ENCODE data around the gene OVCA2. TPM values are rescaled to one million over a fixed set of nuclear protein-coding genes. Genes with fewer than 3 reads are reported as not detected.

Gene OVCA2
- total and polyA plus RNA-seq, 8 donors: 3.1 to 83.4 (median 31.9) TPM; not detected in 1

DNA sequence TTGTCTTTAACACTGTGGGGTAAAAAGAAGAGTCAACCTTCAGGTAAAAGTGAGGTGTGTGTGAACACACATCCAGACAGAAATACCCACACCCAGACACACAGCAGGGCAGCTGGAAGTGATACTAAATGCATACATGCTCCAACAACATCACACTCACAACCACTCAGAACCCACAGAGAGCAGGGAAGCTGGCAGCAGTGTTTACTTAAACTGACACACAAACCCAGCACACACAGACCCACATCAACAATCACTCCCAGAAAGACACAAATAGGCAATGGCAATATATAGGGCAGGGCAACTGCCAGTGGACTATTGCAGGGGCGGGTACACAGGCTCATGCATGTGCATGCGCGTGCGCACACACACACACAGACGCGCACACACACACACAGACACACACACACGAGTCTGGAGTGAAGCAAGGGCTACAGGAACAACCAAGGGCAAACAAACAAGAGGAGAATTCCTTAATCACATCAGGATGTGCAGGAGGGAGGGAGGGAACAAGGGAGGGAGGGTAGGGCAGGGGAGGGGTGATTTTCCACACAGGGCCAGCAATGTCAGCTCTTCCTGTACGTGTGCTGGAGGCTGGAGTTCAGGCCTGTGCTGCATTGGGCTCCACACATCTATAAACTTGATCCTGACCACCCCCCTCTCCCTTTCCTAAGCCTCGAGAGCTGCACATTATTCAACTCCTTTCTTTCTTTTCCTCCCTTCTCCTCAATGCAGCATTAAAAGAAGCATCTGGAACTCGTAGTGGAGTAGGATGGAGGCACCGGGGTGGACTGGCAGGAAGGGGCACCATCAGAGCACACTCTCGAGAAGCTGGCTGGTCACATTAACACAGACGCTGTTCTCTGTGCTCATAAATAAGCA is 43.2 kb downstream of the OVCA2 start:
- H3K27ac ChIP-seq: peak overlapping the region; percentile 50 to 92 (median 82)
- peak in 1 of 2 donors; percentile 90 for DNase-seq
- H3K4me1 ChIP-seq: peaks cover 59 to 73% (median 70%) of the 10 kb centered on the region in 4 donors
- peaks cover 14 to 48% (median 28%) of the 10 kb centered on the region in 4 donors for H3K36me3 ChIP-seq
- no peak overlapping the region for H3K4me3 ChIP-seq
- intact Hi-C loops (cut with DNase I; ENCODE audit: low total_unique reads): no loop called here
- TF ChIP-seq, protein P1, sequence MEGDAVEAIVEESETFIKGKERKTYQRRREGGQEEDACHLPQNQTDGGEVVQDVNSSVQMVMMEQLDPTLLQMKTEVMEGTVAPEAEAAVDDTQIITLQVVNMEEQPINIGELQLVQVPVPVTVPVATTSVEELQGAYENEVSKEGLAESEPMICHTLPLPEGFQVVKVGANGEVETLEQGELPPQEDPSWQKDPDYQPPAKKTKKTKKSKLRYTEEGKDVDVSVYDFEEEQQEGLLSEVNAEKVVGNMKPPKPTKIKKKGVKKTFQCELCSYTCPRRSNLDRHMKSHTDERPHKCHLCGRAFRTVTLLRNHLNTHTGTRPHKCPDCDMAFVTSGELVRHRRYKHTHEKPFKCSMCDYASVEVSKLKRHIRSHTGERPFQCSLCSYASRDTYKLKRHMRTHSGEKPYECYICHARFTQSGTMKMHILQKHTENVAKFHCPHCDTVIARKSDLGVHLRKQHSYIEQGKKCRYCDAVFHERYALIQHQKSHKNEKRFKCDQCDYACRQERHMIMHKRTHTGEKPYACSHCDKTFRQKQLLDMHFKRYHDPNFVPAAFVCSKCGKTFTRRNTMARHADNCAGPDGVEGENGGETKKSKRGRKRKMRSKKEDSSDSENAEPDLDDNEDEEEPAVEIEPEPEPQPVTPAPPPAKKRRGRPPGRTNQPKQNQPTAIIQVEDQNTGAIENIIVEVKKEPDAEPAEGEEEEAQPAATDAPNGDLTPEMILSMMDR (IDR thresholded peaks at IDR 0.05): no peak
- no peak for TF ChIP-seq POLR2A (IDR thresholded peaks at IDR 0.05)
- TF ChIP-seq POLR2AphosphoS5 (IDR thresholded peaks at IDR 0.05): peak in 2 of 3 donors; percentile 14 to 32
- 53 to 61% (median 54%) methylated on average over 13 of the region's 13 CpGs for WGBS, 5 donors
- H3K9me3 ChIP-seq: no peaks in the 10 kb centered on the region
- H3K27me3 ChIP-seq: no peaks in the 10 kb centered on the region

DNA sequence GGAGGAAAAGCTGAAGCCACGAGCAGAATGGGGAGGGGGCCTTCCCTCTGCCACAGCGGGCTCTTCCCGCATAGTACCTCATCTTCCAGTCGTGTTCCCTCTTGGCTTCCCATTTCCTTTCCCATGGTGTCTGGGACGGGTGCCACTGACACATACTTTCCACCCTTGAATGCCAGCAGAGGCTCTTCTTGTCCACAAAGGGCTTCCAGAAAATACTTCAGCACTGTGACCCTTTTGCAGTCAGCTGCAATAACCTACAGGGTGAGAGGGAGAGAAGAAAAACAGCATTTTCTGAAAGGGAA is 43.8 kb downstream of the OVCA2 start:
- Histone ChIP-seq H3K27me3 (no peaks in the 10 kb centered on the region), H3K4me3 (no peak overlapping the region), H3K9me3 (no peaks in the 10 kb centered on the region), H3K4me1 (peaks cover 65 to 79% (median 75%) of the 10 kb centered on the region in 4 donors), H3K27ac (peak overlapping the region; percentile 6 to 92 (median 82)), H3K36me3 (peaks cover 11 to 42% (median 22%) of the 10 kb centered on the region in 4 donors)
- WGBS, 5 donors: 43 to 67% (median 58%) methylated on average over 5 of the region's 5 CpGs
- TF ChIP-seq POLR2A (IDR thresholded peaks at IDR 0.05): no peak
- TF ChIP-seq POLR2AphosphoS5 (IDR thresholded peaks at IDR 0.05): peak in 2 of 3 donors; percentile 10 to 32
- intact Hi-C loops (cut with DNase I; ENCODE audit: low total_unique reads): no loop called here
- peak in 1 of 2 donors; percentile 73 for DNase-seq

DNA sequence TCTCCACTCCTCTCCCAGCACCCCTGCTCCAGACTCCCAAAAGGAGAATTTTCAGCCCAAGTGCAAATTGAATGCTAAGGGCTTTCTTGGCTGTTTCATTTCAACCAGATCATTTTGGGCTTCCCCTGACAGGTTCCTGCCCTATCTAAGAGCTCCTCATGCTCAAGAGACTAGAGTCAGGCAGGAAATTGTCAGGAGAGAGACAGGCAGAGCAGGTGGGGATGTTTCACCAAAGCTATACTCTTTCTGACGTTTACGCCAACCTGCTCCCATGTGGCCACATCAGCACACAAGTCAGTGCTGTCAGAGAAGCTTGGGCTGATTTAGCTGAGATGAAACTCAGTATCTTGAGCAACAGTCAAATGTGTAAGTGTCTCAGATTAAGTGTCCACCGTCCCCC is 44.5 kb downstream of the OVCA2 start:
- no peaks in the 10 kb centered on the region for H3K27me3 ChIP-seq
- peak overlapping the region in 4 of 5 donors; percentile 82 to 92 (median 84) for H3K27ac ChIP-seq
- peaks cover 66 to 86% (median 81%) of the 10 kb centered on the region in 4 donors for H3K4me1 ChIP-seq
- peaks cover 4 to 35% (median 15%) of the 10 kb centered on the region in 4 donors for H3K36me3 ChIP-seq
- TF ChIP-seq POLR2AphosphoS5 (IDR thresholded peaks at IDR 0.05) (no peak), POLR2A (IDR thresholded peaks at IDR 0.05) (no peak), EP300 (IDR thresholded peaks at IDR 0.05) (no peak)
- TF ChIP-seq, protein P1 (IDR thresholded peaks at IDR 0.05): no peak
- no peaks in the 10 kb centered on the region for H3K9me3 ChIP-seq
- H3K4me3 ChIP-seq: no peak overlapping the region
- DNase-seq: no peak
- intact Hi-C loops (cut with DNase I; ENCODE audit: low total_unique reads): no loop called here
- 62 to 80% (median 74%) methylated on average over 3 of the region's 3 CpGs for WGBS, 5 donors

DNA sequence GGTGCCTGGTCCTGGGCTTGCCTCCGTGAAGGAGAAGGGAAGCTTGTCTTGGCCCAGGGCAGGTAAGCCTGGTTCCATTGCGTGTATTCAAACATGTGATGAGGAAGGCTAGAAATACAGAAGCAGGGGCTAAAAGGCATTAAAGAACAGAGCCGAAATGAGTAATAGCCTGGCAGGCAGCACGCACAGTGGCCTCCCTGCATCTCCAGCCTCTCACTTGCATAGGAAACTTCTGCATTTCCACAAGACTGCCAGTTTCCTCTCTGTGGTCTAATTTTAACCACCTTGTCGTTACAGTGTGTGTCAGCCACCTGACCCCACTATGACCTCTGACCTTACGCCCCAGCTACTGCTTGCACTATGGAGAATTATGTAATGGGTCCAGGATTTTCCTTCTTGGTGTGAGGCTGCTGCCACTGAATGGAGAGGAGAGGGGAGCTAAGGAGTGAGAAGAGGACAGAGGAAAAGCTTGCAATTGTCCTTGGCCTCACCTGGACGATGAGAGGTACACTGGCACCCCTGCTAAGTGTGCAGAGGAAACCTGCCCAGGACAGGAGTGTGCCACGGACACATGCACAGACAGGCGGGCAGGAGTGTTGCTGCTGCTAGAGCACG is 45.9 kb downstream of the OVCA2 start:
- Histone ChIP-seq H3K27ac (peak overlapping the region; percentile 64 to 92 (median 85)), H3K36me3 (peaks cover 0 to 22% (median 3%) of the 10 kb centered on the region in 4 donors), H3K4me1 (peaks cover 68 to 90% (median 80%) of the 10 kb centered on the region in 4 donors), H3K9me3 (no peaks in the 10 kb centered on the region), H3K27me3 (no peaks in the 10 kb centered on the region), H3K4me3 (no peak overlapping the region)
- whole genome bisulfite sequencing, 5 donors: 56 to 69% (median 65%) methylated on average over 9 to 10 of the region's 10 CpGs
- TF ChIP-seq POLR2AphosphoS5 (IDR thresholded peaks at IDR 0.05) (peak in 1 of 3 donors; percentile 42), POLR2A (IDR thresholded peaks at IDR 0.05) (no peak)
- intact Hi-C loops (cut with DNase I; ENCODE audit: low total_unique reads): no loop called here
- peak in 1 of 2 donors; percentile 75 for DNase-seq

DNA sequence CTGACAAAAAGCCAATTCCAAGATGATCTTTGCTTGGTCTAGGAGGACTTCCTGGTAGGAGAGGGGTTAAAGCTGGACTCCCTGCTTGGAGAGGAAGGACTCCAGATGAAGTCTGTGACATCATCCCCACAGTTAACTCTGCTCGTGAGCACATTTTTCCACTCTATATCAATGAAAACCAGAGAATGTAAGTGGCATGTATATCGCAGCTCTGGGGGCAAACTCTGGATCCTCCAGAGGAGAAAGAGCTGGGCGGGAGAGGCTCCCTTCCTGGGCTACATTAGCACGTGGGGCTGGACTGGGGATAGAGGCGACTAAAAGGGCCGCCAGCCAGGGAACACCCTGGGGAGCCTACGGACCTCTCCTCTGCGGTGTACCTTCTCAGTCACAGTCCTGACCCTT is 47.2 kb downstream of the OVCA2 start:
- Histone ChIP-seq H3K4me3 (peak overlapping the region; percentile 28 to 34 (median 32)), H3K27ac (peak overlapping the region; percentile 74 to 92 (median 85)), H3K9me3 (no peaks in the 10 kb centered on the region), H3K36me3 (peaks cover 0 to 16% (median 0%) of the 10 kb centered on the region in 4 donors), H3K27me3 (no peaks in the 10 kb centered on the region), H3K4me1 (peaks cover 59 to 91% (median 75%) of the 10 kb centered on the region in 4 donors)
- WGBS, 5 donors: 7 to 14% (median 14%) methylated on average over 5 to 8 of the region's 8 CpGs
- TF ChIP-seq, protein P1 (IDR thresholded peaks at IDR 0.05): no peak
- TF ChIP-seq POLR2AphosphoS5 (IDR thresholded peaks at IDR 0.05) (no peak), EP300 (IDR thresholded peaks at IDR 0.05) (no peak), POLR2A (IDR thresholded peaks at IDR 0.05) (no peak)
- intact Hi-C loops (cut with DNase I; ENCODE audit: low total_unique reads): no loop called here
- DNase-seq: peak in 1 of 2 donors; percentile 78

Measured in stomach (tissue), 9 donors.